NCI-H2171 treated with DMSO at 0.1 percent for 48 hours (cell line): ENCODE results near the gene KIFAP3.
A peak's percentile ranks its signal among the peaks of the same experiment; 100 is the strongest.

Experiments used
- DNase-seq: peaks from one replicate; lab custom pipeline; 2025; lab: John Stamatoyannopoulos, UW

Gene KIFAP3

DNA sequence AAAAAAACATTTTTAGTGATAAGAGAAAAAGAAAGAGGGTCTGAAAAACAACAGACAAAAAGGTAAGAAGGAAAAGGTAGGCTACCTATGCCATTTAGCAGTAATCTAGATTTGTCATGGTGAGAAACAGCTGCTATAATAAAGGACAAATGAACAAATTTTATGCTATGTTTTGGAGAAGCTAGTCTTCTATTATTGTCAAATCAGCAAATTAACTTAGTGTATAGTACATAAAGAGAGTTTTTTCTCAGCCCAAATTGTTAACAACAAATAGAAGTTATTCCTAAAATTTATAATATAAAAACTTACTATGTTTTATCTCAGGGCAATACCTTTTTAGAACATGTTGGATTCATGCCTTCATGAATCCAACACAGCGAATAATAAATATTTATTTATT, 88.7 kb downstream of the KIFAP3 start:
- no peak for DNase-seq

DNA sequence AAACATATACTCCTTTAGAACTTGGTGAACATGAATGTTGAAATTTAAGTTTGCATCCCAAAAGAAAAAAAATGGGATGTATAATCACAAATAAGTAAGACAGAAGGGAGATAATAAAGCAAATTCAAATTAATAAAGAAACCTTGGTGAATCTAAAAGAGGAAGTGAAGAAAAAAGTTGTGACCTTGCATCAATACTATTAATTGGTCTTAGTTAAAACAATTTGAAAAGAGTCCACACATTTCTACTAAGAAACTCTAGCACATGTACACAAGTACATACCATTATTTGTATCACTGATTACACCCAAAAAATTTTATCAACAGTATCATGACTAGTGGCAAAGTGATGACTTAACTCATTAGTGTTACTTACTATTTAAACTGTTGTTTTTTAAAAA, 100.4 kb downstream of the KIFAP3 start:
- DNase-seq, result no peak

DNA sequence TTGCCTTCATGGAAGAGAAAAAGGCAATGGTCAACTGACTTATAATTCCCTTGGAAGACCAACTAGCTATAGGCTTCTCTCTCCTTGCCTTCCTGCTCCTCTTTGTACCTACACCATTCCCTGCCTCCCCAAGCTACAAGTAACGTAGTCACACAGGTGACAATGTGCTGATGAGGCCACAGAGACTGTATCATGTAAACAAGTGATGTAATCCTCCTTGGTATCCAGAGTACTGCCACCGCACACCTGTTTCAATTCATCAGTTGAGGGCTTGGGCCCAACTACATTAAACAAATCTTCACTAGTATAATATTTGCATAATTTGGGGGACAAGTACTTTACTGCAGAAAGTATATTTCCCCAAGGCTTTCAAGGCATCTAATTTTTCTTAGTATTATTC, 104.4 kb downstream of the KIFAP3 start:
- no peak for DNase-seq

DNA sequence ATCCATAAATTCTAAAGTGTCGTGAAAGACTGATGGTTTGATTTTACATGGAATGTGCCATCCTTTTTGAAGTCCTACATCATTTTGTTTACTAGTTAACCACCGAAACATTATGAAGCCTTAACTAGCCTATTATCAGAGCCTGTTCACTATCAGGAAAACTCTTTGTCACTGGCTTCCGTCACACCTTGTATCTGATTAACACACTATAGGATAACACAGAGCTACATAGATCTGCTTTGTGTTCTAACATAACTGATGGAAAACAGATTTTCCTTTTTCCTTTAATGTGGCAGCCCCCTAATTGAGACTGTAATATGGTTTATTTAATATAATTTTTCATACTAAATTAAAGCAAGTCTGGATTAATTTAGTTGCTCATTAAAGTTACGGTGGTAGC, 106.3 kb downstream of the KIFAP3 start:
- no peak for DNase-seq

DNA sequence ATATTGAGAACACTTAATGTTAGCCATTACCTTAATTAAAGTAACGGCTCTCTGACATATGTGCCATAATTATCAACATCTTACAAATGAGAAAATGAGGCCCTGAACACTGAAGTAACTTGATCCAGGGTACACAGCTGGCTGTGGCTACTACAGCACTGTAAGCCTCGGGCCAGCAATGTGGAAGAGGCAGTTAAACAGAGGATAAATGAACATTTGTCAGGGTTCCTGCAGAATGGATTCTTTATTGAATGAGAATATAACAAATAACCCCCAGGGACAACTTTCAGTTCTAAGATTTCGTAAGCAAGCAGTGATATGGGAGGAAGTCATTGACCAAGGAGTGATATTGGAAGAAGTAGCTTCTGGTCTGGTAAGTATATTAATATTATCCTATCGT, 110.3 kb downstream of the KIFAP3 start:
- DNase-seq, result peak; percentile 26

DNA sequence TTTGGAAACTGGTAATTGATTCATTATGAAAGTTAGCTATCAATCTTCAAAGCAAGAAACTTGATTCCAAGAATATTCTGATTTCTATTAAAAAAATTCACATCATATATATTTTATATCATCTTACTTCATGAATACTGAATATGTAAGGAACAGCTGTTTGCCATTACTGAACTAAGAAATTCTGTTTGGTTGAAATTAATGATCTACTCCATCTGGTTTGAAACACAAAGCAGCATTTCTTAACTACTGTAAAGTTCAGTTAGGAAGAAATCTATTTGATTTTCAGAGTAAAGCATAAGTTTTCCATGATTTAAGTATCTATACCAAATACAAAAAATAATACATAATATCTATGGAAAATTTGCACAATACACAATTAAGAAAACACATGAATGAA, 114.8 kb downstream of the KIFAP3 start:
- no peak for DNase-seq

DNA sequence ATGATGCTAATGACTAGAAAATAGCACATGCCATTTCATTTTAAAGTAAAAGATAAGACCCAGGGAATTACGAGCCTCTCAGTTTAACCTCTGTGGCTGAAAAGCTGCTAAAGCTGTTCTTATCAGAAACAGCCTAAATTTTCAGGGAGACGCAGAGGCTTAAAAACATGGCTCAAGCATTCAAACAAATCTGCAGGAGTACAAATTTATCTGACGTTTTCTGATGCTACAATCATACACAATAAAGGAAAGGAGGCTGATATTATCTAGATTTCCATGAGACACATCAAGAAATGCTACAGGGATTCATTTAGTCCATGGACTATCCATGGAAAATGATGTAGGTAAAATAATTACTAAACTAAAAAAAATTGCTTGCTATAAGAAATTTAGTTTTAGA, 115.5 kb downstream of the KIFAP3 start:
- DNase-seq, result no peak

DNA sequence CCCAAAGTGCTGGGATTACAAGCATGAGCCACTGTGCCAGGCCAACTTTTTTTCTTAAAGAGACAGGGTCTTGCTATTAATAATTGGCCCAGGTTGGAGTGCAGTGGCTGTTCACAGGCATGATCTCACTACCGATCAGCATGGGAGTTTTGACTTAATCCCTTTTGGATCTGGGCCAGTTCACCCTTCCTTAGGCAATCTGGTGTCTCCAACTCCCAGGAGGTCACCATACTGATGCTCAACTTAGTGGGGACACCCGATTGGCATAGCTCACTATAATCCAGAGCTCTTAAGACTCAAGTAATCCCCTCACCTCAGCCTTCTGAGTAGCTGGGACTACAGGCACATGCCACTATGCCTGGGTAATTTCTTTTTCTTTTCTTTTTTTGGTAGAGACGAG, 116.6 kb downstream of the KIFAP3 start:
- DNase-seq, result peak; percentile 37

DNA sequence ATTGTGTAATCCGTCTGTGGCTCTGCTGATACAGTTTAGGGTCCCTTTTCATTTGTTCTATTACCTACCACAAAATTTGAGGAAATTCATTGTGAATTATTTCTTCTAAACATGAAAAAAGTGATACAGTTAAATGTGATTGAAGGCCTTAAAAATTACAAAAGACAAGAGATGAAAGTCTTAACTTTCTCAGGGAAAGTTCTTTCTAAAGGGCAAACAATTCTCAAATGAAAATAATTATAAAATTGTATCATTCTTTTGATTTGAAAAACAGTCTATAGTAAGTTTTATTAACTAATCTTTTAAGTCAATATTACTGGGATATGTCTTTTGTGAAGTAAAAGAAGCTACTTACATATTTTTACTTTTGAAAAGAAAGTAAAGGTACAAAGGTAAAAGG, 123.4 kb downstream of the KIFAP3 start:
- no peak for DNase-seq

DNA sequence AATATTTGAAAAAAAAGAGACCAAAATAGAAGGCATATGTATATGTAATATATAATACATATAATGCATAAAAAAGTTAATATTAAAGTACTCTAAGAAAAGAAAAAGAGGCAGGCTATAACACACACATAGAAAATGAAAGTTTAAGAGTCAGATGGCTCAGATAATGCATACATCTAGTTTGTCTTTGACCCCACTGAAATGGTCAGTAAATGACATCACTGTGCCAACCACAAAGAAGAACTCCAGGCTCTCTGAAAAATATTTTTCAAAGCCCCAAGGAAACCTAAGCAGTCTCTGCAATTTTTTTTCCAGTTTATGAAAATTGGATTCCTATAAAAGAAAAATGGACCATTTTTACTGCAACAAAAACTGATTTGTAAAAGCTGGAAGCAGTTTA, 125.4 kb downstream of the KIFAP3 start:
- DNase-seq, result no peak

DNA sequence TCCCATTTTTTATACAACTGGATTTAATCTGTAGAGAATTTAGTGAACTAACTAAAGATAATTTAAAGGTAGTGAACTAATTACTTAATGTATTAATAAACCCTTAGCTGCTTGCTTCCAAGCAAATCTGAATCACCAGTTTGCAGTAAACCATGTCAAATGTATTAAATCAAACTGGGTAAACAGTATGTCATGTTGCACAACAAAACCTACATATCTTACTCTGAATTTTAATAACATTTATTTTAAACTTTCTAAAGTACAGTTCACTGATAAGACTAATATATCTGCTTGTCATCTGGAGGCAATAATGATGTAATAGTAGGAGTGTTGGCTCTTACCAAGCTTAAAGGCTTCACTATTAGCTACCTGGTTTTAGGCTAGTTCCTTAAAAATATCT, 128.3 kb downstream of the KIFAP3 start:
- DNase-seq, result no peak

DNA sequence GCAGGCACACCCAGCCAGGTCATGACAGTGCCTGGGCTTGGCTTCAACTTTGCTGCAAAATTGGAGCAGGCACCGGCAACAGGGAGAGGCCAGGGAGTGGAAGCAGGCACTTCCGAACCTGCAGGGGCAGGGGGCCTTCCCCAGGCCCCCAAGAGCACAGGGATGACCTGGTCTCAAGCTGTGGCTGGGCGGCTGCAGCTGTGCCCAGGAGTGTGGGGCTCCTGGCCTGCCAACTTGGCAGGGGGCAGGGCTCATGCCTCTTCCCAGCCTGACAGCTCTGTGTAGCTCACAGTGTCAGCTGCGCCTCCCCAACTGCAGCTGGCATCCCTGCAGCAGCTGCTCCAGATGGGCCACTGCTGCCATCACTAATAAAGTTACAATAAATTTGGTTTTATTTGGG, 129.3 kb downstream of the KIFAP3 start:
- no peak for DNase-seq

DNA sequence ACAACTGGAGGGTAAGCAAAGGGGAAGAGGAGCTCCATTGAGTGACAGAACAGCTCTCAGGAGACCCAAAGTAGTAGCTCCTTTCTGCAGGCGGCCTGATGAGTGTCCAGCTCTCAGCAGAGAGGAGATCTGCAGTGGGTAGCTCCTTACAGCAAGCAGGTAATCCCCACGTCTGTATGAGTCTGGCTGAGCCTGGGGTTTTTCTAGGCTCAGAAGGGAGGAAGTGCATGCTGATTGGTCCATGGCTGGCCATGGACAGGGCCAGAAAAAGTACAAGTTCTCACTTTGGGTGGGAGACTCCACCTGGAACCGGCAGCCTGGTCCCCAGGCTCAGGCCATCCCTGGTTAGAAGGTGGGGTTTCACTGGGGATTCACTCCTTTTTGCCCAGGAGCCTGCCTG, 129.9 kb downstream of the KIFAP3 start:
- DNase-seq, result no peak

DNA sequence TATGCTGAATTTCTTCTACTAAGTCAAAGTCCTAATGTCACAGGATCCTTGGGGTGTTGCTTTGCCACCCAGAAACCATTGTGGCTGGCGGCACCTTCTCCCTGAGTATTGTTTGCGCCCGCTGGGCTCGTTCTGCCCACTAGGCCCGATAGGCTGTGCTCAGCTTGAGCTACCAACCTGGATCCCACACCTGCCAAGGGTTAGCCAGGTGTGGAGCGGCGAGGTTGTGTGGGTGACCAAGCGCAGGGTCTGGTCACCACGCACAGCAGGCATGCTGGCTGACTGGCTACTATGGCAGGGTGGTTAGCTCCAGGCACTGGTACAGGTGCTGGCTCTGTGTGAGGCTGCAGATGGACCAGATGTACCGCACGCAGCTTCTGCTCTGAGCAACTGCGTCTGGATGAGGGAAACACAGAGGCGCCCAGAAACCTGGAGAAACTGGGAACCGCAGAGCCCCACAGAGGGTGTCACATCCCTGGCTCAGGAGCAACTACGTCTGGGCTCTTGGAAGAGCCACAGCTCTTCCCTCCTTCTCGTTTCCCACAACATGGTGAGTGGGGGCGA, 130.4 kb downstream of the KIFAP3 start:
- DNase-seq, result no peak

DNA sequence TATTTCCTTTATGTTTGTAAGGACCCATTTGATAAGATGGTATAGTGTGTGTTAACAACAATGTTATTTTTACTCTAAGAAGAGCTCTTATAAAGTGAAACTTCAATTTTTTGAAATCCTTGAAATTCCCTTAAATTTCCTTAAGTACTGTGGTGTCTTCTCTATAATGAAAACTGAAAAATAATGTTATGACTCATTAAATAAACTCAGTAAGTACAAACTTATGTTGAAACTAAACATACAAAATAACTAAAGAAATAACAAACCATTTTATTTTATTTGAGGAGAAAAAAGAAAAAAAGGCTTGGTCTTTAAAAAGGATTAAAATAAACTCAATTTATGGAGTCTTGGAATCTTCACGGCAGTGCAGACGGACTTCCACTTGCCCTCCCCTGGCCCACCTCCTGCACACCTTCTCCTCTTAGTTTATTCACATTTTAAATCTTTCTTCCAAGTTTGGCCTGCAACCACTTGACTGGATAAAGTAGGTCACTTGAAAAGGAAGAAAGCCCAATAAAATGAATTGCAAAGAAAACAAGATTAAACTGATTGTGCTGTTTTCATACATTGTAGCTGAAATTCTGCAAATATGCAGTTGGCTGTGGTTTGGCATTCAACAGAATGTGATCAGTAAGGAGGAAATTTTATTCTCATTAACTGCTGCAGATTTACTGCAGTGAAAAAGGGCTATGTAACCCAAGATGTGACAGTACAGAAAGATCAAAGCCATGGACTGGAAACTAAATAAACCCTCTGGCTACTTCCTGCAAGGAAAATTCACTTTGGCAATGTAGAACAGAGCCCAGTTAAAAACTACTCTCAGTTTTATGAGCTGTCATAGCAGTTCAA, 132.3 kb downstream of the KIFAP3 start:
- no peak for DNase-seq

DNA sequence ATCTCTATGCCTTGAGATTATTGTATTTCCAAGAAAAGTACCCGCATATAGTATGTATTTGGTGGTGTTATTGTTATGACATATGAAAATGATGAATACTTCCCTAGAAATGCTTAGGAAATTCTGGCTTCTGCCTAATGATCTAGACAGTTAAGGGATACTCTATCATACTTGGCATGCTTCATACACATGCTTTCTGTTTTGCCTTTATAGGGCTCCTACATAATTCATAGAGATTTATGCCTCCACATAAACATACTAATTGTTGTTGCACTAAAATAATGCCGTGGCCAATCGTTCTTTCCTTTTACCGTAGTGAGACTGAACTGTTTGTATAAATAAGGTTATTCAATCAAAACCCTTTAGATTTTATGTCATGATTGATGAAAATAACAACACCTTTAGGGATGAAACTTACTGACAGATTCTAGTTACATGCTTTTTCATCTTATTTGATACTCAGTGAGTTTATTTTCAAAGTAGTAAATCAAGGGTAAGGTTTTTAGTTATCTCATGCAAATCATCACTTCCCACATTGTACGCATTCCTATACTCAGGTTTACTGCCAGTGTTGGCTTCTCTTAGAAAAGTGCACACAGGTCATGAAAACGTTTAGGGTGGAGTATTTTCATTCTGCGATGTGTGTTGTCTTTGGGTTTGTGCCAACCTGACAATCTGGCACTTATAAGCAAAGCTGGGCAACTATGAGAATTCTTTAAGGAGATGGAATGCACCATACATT, 140.3 kb downstream of the KIFAP3 start:
- DNase-seq, result no peak

DNA sequence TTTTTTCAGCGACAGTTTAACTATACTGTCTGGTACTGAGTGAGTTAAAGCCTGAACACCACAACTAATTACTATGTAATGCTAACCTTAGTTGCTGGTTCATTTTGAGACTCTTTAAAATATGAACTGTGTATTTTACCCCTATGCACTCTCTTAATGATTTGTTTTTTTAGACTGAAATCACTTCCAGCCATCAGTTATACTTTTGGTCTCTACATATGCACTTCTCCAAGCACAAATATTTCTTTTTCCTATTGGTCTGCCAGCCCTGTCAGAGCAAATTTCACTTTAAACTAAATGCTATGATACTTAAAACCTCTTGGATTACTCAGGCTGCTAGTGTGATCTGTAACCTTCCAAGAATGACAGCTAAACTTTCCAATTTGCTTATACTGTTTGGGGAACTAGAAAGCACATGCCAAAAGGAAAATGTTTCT, 142.7 kb downstream of the KIFAP3 start:
- DNase-seq, result no peak

DNA sequence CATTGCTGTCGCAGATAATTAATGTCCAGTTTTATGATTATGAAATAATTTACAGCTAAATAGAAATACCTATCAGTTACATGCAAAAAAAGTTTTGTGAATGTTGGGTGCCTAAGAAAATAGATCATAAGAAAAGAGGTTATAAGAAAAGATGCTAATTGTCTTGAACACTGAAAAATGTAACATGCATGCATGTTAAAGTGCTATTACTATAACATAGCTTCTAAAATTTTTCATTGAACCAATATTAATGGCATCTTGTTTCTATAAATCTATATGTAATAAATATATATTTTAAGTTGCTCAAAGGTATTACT, 145.3 kb downstream of the KIFAP3 start:
- DNase-seq, result no peak

DNA sequence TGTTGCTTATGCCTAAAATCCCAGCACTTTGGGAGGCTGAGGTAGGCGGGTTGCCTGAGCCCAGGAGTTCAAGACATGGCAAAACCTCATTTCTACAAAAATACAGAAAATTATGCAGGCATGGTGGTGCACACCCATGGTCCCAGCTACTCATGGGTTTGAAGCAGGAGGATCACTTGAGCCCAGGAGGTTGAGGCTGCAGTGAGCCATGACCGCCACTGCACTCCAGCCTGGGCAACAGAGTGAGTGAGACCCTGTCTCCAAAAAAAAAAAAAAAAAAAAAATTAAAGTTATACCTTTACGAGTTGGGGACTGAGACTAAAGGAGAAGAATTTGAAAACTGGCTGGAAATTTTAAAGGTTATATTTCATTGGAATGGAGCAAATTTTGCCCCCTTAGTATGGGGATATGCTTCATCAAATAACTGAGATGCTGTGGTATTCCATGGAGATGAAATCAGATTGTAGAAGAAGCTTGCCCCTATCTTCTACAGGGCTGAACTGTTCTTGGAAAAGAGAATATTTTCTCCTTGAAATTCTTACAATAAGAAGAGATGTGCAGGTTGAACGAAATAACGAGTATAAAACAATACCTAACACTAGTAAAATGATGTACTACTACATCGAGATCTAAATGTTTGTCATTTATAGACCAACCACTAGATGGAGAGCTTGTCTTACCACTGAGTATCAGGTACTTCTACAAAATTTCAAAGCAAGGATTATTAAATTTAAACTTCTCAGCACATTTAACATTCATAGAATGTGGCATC, 145.9 kb downstream of the KIFAP3 start:
- DNase-seq, result peak; percentile 74

DNA sequence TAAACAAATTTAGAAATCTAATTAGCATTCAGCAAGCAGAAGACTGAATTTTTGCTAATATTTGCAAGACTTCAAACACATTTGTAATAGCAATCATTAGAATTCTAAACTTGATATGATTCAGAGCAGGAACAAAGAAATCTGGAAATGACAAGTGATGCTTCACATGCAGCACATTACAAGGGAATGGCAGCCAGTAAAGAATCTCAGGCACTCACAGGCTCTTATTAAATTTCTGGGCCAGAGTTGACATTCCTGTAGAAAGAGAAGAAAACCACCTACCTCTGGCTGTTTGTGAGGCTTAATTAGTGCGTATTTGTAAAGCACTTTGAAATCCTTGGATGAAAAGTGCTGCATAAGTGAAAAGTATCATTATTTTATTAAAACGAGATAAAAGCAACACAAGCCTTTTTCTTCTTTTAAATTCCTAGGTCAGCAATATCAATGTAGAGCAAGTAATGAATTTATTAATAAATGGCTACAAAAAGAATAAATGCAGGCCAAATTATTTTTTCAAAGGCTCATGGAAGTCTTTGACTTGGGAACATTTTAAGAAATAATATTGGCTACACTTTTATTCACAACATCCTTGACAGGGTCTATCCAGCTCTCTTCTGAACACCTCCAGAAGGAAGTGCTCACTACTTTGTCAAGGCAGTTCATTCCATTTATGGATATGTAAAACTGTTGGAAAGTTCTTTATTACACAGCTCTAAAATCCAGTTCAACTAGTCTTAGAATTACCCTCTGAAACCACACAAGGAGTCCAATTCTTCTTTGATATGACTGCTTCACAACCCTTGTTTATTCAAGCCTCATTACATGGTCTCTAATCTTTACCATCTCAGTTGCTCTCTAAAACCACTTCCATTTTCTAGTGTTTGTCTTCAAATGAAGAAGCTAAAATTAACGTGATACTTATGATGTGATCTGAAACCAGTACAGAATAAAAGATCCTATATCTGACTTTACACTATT, 148.7 kb downstream of the KIFAP3 start:
- no peak for DNase-seq

DNA sequence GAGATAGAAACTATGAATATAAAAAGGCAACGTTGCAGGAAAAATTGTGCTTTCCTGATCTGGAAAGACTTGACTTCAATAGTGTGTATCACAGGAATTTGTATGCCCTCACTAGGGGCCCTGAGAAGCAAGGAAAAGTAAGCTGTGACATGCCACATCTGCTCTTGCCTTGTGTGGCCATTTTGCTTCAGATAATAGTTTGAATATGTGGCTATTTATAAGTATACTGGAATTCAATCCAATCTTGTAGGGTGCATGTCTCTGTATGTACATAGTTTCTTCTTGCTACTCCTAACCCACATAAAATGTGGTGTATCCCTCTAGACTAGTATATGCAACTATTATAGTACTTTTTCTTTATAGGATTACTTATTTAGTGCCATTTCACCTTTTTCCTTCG, 149.7 kb downstream of the KIFAP3 start:
- DNase-seq, result no peak
